Measurements from ENCODE around the gene SLF2. TPM values are rescaled to one million over a fixed set of nuclear protein-coding genes. Genes with fewer than 3 reads are reported as not detected.
A peak's percentile ranks its signal among the peaks of the same experiment; 100 is the strongest.

SLF2 gene
- total and polyA plus RNA-seq, 12 donors = 4.8 to 23.6 (median 18.3) TPM

DNA sequence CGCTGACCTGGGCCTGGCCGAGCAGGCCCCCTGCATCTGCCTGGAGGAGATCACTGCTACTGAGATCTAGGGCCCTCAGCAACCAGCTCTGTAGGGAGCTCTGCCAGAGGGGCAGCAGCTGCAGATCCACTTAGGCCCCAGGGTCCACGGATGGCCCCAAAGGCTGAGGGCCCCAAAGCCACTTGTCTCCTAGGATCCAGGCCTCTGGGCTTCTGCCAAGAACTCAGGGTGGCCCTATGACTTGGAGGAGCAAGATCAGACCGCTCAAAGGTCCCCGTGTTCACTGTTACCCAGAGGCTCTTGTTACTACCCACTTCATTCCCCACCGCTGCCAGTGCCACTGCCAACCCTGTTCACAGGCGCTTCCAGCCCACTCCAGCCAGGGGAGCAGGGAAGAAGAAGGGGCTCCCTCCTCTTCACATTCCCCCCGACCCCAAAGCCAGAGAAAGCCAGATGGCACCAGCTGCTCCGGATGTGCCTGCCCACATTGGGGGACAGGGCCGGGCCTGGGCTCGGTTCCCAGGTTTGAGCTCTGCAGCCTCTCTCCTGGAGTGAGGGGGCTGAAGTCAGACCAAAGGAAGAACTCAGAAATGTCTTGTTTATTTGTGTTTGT is 94.4 kb downstream of the SLF2 start:
- Histone ChIP-seq H3K36me3 (peaks cover 0 to 53% (median 40%) of the 10 kb centered on the region in 9 donors), H3K4me3 (no peak overlapping the region), H3K9me3 (no peaks in the 10 kb centered on the region), H3K27me3 (no peaks in the 10 kb centered on the region), H3K27ac (peak overlapping the region; percentile 18 to 75 (median 50)), H3K4me1 (peaks cover 10 to 76% (median 38%) of the 10 kb centered on the region in 9 donors)
- TF ChIP-seq, protein P1, sequence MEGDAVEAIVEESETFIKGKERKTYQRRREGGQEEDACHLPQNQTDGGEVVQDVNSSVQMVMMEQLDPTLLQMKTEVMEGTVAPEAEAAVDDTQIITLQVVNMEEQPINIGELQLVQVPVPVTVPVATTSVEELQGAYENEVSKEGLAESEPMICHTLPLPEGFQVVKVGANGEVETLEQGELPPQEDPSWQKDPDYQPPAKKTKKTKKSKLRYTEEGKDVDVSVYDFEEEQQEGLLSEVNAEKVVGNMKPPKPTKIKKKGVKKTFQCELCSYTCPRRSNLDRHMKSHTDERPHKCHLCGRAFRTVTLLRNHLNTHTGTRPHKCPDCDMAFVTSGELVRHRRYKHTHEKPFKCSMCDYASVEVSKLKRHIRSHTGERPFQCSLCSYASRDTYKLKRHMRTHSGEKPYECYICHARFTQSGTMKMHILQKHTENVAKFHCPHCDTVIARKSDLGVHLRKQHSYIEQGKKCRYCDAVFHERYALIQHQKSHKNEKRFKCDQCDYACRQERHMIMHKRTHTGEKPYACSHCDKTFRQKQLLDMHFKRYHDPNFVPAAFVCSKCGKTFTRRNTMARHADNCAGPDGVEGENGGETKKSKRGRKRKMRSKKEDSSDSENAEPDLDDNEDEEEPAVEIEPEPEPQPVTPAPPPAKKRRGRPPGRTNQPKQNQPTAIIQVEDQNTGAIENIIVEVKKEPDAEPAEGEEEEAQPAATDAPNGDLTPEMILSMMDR (IDR thresholded peaks at IDR 0.05) = no peak
- WGBS, 2 donors = 52% methylated on average over 11 of the region's 11 CpGs
- ATAC-seq (peak in 7 of 8 donors; percentile 21 to 46 (median 35)), DNase-seq (no peak)
- intact Hi-C loops (cut with DNase I) = no loop called here

DNA sequence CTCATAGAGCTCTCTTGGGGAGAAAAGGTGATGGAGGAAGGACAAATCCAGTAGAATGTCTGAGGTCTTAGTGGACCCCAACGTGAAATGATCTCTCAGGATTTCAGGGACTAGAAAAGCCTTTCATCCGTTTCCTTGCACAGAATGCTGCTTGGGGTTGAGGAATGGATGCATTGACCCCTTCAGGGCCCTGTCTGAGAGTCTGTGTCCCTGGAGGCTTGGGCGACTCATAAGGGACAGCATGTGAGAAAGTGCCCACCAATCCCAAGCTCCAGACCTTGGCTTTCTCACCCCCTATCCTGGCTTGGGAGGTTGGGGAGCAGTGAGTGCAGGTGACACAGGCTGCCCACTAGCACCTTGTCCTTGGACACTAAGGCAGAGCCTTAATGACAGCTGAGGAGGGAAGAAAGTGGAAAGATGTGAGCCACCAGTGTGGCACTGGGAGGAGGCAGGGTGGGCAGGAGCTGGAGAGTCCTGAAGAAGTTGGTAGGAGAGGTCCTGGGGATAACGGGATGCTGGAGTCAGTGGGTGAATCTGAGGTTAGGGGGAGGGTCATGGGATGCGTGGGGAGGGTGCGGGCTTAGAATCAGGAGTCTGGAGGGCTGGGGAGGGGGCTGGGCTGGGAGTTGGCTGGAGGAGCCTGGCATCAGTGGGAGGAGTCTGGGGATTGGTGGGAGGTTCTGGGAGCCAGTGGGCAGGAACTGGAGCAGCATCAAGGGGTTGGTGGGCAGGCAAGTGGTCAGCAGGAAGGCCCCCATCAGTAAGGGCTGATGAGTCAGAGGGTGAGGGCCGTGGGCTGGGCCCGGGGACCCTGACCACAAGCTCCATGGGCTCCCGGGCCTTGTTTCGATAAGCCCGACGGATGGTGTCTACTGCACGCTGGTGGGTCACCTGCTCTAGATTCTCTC is 95.4 kb downstream of the SLF2 start:
- peaks cover 0 to 45% (median 34%) of the 10 kb centered on the region in 9 donors for H3K36me3 ChIP-seq
- TF ChIP-seq, protein P1 (IDR thresholded peaks at IDR 0.05) = no peak
- DNase-seq (no peak), ATAC-seq (no peak)
- H3K27me3 ChIP-seq = no peaks in the 10 kb centered on the region
- no peak overlapping the region for H3K4me3 ChIP-seq
- H3K4me1 ChIP-seq = peaks cover 10 to 76% (median 38%) of the 10 kb centered on the region in 9 donors
- intact Hi-C loops (cut with DNase I) = no loop called here
- 60 to 62% methylated on average over 13 of the region's 13 CpGs for WGBS, 2 donors
- peak overlapping the region in 8 of 10 donors; percentile 15 to 75 (median 55) for H3K27ac ChIP-seq
- H3K9me3 ChIP-seq = no peaks in the 10 kb centered on the region

DNA sequence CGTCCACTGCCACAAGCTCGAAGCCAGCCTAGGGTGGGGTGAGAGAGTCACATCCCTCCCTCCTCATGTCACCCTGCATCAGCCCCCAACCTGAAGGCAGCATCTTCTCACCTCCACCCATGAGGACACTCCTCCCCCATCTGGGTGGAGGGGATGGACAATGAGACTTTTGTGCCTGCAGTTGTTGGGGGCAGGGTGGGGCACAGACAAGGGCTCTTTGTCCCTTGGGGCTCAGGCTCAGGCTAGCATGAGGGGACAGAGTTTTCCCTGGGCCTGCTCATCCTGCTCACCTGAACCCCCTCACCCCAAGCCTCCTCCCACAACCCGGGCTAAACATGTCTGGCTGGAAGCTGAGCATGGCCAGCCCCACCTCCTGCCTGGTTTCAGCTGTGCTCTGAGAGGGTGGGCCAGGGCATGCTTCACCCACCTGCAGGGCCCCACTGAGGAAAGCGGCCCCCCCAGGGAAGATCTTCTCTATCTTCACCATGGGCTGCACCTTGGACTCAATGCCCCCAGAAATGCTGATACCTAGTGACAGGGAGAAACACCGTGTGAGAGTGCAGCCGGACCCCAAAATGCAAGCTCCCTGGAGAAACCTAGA is 96.2 kb downstream of the SLF2 start:
- Histone ChIP-seq H3K27me3 (no peaks in the 10 kb centered on the region), H3K9me3 (no peaks in the 10 kb centered on the region), H3K4me1 (peaks cover 12 to 76% (median 34%) of the 10 kb centered on the region in 9 donors), H3K4me3 (no peak overlapping the region), H3K27ac (peak overlapping the region in 5 of 10 donors; percentile 2 to 75 (median 41)), H3K36me3 (peaks cover 0 to 37% (median 27%) of the 10 kb centered on the region in 9 donors)
- TF ChIP-seq, protein P1 (IDR thresholded peaks at IDR 0.05) = no peak
- no peak for ATAC-seq
- intact Hi-C loops (cut with DNase I) = no loop called here
- no peak for DNase-seq
- WGBS, 2 donors = 83 to 89% methylated on average over 6 of the region's 6 CpGs

DNA sequence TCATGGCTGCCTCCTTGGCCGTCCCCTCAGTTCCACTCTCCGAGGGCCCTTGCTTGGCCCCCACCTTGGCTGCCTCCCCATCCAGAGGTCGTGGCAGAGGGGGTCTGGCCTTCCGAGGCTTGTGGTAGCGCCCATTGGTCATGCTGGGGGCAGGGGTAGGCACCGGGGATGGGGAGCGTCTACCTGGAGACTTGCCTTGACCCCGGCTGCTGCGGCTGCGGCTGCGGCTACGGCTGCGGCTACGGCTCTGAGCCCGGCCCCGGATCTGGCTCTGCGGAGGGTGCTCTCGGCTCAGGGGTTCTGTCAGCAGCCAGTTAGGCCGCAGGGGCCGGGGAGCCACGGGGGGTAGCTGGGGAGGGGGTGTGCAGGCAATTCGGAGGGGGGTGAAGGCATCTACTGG is 97.6 kb downstream of the SLF2 start:
- H3K27ac ChIP-seq = no peak overlapping the region
- no peak overlapping the region for H3K4me3 ChIP-seq
- DNase-seq (no peak), ATAC-seq (no peak)
- TF ChIP-seq, protein P1 (IDR thresholded peaks at IDR 0.05) = no peak
- WGBS, 2 donors = 95 to 96% methylated on average over 22 of the region's 22 CpGs
- no peaks in the 10 kb centered on the region for H3K9me3 ChIP-seq
- intact Hi-C loops (cut with DNase I) = no loop called here
- peaks cover 0 to 23% (median 15%) of the 10 kb centered on the region in 9 donors for H3K36me3 ChIP-seq
- H3K27me3 ChIP-seq = no peaks in the 10 kb centered on the region
- H3K4me1 ChIP-seq = peaks cover 9 to 70% (median 36%) of the 10 kb centered on the region in 9 donors

Measured in heart right ventricle (tissue), 16 donors.